GM21723 (cell line): Measurements from ENCODE around the gene IMMP2L.
A peak's percentile ranks its signal among the peaks of the same experiment; 100 is the strongest.
"Not testable (repeated sequence)": the region's sequence is repeated elsewhere in the genome, so short reads cannot be mapped to it uniquely, and the experiment has no call there.

Experiments used
- ATAC-seq: cut with Tn5 transposase; IDR thresholded peaks from one replicate; pipeline ENCODE4 v1.9.1; 2021; ENCODE audit warnings: mild to moderate bottlenecking, moderate library complexity; ENCODE audit not compliant: unreplicated experiment

IMMP2L gene

GRCh38 chr7:111561904-111562732 is at the start of gene IMMP2L:
TSS of gene IMMP2L (minus strand) at chr7:111562492.
- ATAC-seq = peak; percentile 83

- ATAC-seq = not testable (repeated sequence)
These were observed 47.4 kb upstream of the IMMP2L start for GRCh38 chr7:111609483-111610254.

- ATAC-seq = no peak
These were observed 45.3 kb upstream of the IMMP2L start for GRCh38 chr7:111607621-111608020.

GRCh38 chr7:111605246-111605645 is 43.0 kb upstream of the IMMP2L start:
- ATAC-seq = no peak

GRCh38 chr7:111600091-111600490 is 37.8 kb upstream of the IMMP2L start:
- no peak for ATAC-seq

- no peak for ATAC-seq
These were observed 33.5 kb upstream of the IMMP2L start for GRCh38 chr7:111595780-111596179.

- no peak for ATAC-seq
These were observed 32.3 kb upstream of the IMMP2L start for GRCh38 chr7:111594602-111595001.

- no peak for ATAC-seq
These were observed 31.1 kb upstream of the IMMP2L start for GRCh38 chr7:111593343-111593742.

GRCh38 chr7:111588065-111588433 is 25.8 kb upstream of the IMMP2L start:
- no peak for ATAC-seq

GRCh38 chr7:111587410-111588064 is 25.2 kb upstream of the IMMP2L start:
- no peak for ATAC-seq

- ATAC-seq = no peak
These were observed 24.6 kb upstream of the IMMP2L start for GRCh38 chr7:111586711-111587409.

GRCh38 chr7:111581784-111582488 is 19.6 kb upstream of the IMMP2L start:
- ATAC-seq = not testable (repeated sequence)

GRCh38 chr7:111581207-111581606 is 18.9 kb upstream of the IMMP2L start:
- ATAC-seq = not testable (repeated sequence)

GRCh38 chr7:111578754-111579153 is 16.5 kb upstream of the IMMP2L start:
- no peak for ATAC-seq

- no peak for ATAC-seq
These were observed 9.4 kb upstream of the IMMP2L start for GRCh38 chr7:111571720-111572119.

- peak; percentile 76 for ATAC-seq
These were observed 6.7 kb upstream of the IMMP2L start for GRCh38 chr7:111568870-111569462.

GRCh38 chr7:111568419-111568818 is 6.1 kb upstream of the IMMP2L start:
- ATAC-seq = peak; percentile 36

GRCh38 chr7:111564078-111564477 is 1.8 kb upstream of the IMMP2L start:
- ATAC-seq = no peak

GRCh38 chr7:111561654-111561903 is 713 bp downstream of the IMMP2L start:
- peak; percentile 0 for ATAC-seq
